DMS114 treated with DMSO at 0.1 percent for 48 hours (cell line): ENCODE results near the gene NUB1.

Source experiments
- DNase-seq: peaks from one replicate; lab custom pipeline; 2025; ENCODE audit not compliant: unreplicated experiment; lab: John Stamatoyannopoulos, UW

The NUB1 gene

GRCh38 chr7:151403764-151404163 is 62.2 kb downstream of the NUB1 start:
- DNase-seq = no peak

GRCh38 chr7:151404216-151405011 is 62.8 kb downstream of the NUB1 start:
- DNase-seq = no peak

GRCh38 chr7:151405056-151405455 is 63.4 kb downstream of the NUB1 start:
- DNase-seq = no peak

- DNase-seq = no peak
Observed at GRCh38 chr7:151405588-151405987, 64.0 kb downstream of the NUB1 start.

GRCh38 chr7:151406051-151406875 is 64.7 kb downstream of the NUB1 start:
- no peak for DNase-seq

GRCh38 chr7:151406886-151407583 is 65.4 kb downstream of the NUB1 start:
- no peak for DNase-seq

- DNase-seq = no peak
Observed at GRCh38 chr7:151408498-151408838, 66.9 kb downstream of the NUB1 start.

- DNase-seq = no peak
Observed at GRCh38 chr7:151408839-151409666, 67.4 kb downstream of the NUB1 start.

GRCh38 chr7:151409667-151410404 is 68.2 kb downstream of the NUB1 start, which contains the start of gene WDR86:
TSS of gene WDR86 (minus strand) at chr7:151410038. CDS start at chr7:151409589, 449 bp downstream.
- no peak for DNase-seq

- peak; percentile 12 for DNase-seq
Observed at GRCh38 chr7:151410405-151411390, 69.1 kb downstream of the NUB1 start.

GRCh38 chr7:151411551-151411950 is 69.9 kb downstream of the NUB1 start:
- no peak for DNase-seq

- DNase-seq = no peak
Observed at GRCh38 chr7:151412318-151412717, 70.7 kb downstream of the NUB1 start.

- DNase-seq = no peak
Observed at GRCh38 chr7:151413241-151413640, 71.6 kb downstream of the NUB1 start.

- no peak for DNase-seq
Observed at GRCh38 chr7:151415375-151416105, 73.9 kb downstream of the NUB1 start.

GRCh38 chr7:151416112-151416940 is 74.7 kb downstream of the NUB1 start:
- no peak for DNase-seq

- DNase-seq = no peak
Observed at GRCh38 chr7:151416941-151417315, 75.3 kb downstream of the NUB1 start.

- no peak for DNase-seq
Observed at GRCh38 chr7:151420144-151420543, 78.5 kb downstream of the NUB1 start.
